DND-41 (cell line): ENCODE data around the gene UBXN2A.

Source experiments
- EZH2 ChIP-seq: IDR thresholded peaks from 3 replicates; pipeline ENCODE4 v1.6.1; 2012; ENCODE audit warnings: borderline replicate concordance, low read depth, mild to moderate bottlenecking, moderate library complexity, low read length, inconsistent platforms; ENCODE audit not compliant: severe bottlenecking
- TF ChIP-seq, protein P1 (sequence below): IDR thresholded peaks from 2 replicates; pipeline ENCODE4 v1.5.1; 2012; ENCODE audit warnings: borderline replicate concordance, low read length, moderate library complexity, mild to moderate bottlenecking; ENCODE audit not compliant: poor library complexity, severe bottlenecking; ENCODE audit errors: extremely low read depth

DNA sequence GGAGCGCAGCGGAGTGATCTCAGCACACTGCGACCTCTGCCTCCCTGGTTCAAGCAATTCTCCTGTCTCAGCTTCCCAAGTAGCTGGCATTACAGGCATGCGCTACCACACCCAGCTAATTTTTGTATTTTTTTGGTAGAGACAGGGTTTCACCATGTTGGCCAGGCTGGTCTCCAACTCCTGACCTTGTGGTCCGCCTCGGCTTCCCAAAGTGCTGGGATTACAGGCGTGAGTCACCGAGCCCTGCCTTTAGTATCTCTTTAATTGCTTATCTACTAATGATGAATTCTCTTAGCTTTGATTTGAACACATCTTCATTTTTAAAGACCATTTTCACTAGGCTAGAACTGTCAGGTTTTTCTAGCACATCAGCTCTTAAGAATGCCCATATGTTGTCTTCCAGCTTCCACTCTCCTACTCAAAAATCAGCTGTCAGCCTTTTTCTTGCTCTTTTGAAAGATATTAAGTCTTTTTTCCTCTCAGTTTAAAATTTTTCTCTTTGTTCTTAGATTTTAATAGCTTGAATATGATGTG lies 53.5 kb downstream of the UBXN2A start:
- TF ChIP-seq EZH2: no peak
- TF ChIP-seq, protein P1, sequence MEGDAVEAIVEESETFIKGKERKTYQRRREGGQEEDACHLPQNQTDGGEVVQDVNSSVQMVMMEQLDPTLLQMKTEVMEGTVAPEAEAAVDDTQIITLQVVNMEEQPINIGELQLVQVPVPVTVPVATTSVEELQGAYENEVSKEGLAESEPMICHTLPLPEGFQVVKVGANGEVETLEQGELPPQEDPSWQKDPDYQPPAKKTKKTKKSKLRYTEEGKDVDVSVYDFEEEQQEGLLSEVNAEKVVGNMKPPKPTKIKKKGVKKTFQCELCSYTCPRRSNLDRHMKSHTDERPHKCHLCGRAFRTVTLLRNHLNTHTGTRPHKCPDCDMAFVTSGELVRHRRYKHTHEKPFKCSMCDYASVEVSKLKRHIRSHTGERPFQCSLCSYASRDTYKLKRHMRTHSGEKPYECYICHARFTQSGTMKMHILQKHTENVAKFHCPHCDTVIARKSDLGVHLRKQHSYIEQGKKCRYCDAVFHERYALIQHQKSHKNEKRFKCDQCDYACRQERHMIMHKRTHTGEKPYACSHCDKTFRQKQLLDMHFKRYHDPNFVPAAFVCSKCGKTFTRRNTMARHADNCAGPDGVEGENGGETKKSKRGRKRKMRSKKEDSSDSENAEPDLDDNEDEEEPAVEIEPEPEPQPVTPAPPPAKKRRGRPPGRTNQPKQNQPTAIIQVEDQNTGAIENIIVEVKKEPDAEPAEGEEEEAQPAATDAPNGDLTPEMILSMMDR: no peak
